Chondrocyte (in vitro differentiated cells): ENCODE measurements around the gene ZNF554. TPM values are rescaled to one million over a fixed set of nuclear protein-coding genes. Genes with fewer than 3 reads are reported as not detected.
A peak's percentile ranks its signal among the peaks of the same experiment; 100 is the strongest.

Experiments used
- DNase-seq: peaks from one replicate; pipeline ENCODE4 v3.0.0; 2021; ENCODE audit warnings: mixed read lengths, low spot score
- H3K27ac Mint-ChIP-seq: one replicate; pipeline ENCODE4 v1.8.0; 2021; ENCODE audit warnings: mild to moderate bottlenecking, moderate library complexity, mixed read lengths; ENCODE audit not compliant: unreplicated experiment
- H3K27me3 Mint-ChIP-seq: 2 replicates; pipeline ENCODE4 v1.8.0; 2021; ENCODE audit warnings: low read depth, mixed read lengths
- H3K36me3 Mint-ChIP-seq: 2 replicates; pipeline ENCODE4 v1.8.0; 2021; ENCODE audit warnings: low read depth, mixed read lengths
- H3K4me1 Mint-ChIP-seq: 2 replicates; pipeline ENCODE4 v1.8.0; 2021; ENCODE audit warnings: low read depth, mild to moderate bottlenecking, mixed read lengths
- H3K4me3 Mint-ChIP-seq: one replicate; pipeline ENCODE4 v1.8.0; 2021; ENCODE audit warnings: mild to moderate bottlenecking, moderate library complexity, mixed read lengths; ENCODE audit not compliant: unreplicated experiment
- H3K9me3 Mint-ChIP-seq: 2 replicates; pipeline ENCODE4 v1.8.0; 2021; ENCODE audit warnings: low read depth, mixed read lengths
- total RNA-seq: library from RNA; stranded (reverse); gene quantifications from 3 replicates; pipeline ENCODE4 v1.2.1, GENCODE V29; 2021
- TF ChIP-seq, protein P1 (sequence below): fragments of 200-600 bp; sonication (generic); IDR thresholded peaks from 2 replicates; pipeline ENCODE4 v1.5.0; 2021; ENCODE audit warnings: antibody characterized with exemption, mild to moderate bottlenecking, moderate library complexity

Gene ZNF554
- total RNA-seq, 1 donor from 2014 or later = 4.1 TPM

GRCh38 chr19:2812414-2813234 is 7.0 kb upstream of the ZNF554 start:
- Mint-ChIP-seq H3K27ac (no peak overlapping the region), H3K4me3 (no peak overlapping the region), H3K4me1 (no peaks in the 10 kb centered on the region), H3K9me3 (no peaks in the 10 kb centered on the region), H3K36me3 (peaks cover 3% of the 10 kb centered on the region), H3K27me3 (no peaks in the 10 kb centered on the region)
- peak; percentile 77 for DNase-seq
- TF ChIP-seq, protein P1, sequence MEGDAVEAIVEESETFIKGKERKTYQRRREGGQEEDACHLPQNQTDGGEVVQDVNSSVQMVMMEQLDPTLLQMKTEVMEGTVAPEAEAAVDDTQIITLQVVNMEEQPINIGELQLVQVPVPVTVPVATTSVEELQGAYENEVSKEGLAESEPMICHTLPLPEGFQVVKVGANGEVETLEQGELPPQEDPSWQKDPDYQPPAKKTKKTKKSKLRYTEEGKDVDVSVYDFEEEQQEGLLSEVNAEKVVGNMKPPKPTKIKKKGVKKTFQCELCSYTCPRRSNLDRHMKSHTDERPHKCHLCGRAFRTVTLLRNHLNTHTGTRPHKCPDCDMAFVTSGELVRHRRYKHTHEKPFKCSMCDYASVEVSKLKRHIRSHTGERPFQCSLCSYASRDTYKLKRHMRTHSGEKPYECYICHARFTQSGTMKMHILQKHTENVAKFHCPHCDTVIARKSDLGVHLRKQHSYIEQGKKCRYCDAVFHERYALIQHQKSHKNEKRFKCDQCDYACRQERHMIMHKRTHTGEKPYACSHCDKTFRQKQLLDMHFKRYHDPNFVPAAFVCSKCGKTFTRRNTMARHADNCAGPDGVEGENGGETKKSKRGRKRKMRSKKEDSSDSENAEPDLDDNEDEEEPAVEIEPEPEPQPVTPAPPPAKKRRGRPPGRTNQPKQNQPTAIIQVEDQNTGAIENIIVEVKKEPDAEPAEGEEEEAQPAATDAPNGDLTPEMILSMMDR = no peak

GRCh38 chr19:2813235-2814160 is 6.2 kb upstream of the ZNF554 start:
- H3K27ac Mint-ChIP-seq = no peak overlapping the region
- no peaks in the 10 kb centered on the region for H3K4me1 Mint-ChIP-seq

DNA sequence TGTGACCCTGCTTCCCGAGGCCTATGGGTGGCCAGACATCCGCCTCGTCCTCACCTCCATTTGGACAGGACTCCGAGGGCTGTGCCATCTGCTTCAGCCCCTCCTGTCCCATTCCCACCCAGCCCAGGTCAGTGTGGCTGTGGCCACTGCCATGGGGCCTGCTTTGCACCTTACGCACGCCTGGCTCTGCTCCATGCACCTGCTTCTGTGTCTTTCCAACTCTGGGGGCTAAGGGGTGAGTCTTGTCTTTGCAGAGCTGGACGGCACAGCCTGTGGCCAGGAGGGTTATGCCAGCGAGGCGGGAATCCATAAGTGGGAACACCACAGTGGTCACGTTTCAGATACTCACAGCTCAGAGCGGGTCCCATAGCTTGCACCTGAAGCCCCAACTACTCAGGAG is 5.2 kb upstream of the ZNF554 start:
- no peaks in the 10 kb centered on the region for H3K27me3 Mint-ChIP-seq
- H3K9me3 Mint-ChIP-seq = no peaks in the 10 kb centered on the region
- no peak overlapping the region for H3K27ac Mint-ChIP-seq
- DNase-seq = peak; percentile 75
- H3K4me1 Mint-ChIP-seq = no peaks in the 10 kb centered on the region
- H3K36me3 Mint-ChIP-seq = no peaks in the 10 kb centered on the region
- TF ChIP-seq, protein P1 = no peak
- H3K4me3 Mint-ChIP-seq = no peak overlapping the region

More at GRCh38 chr19:2813235-2814160, 6.2 kb upstream of the ZNF554 start:
- DNase-seq = peak; percentile 91
- Mint-ChIP-seq H3K4me3 (no peak overlapping the region), H3K9me3 (no peaks in the 10 kb centered on the region), H3K36me3 (peaks cover 3% of the 10 kb centered on the region), H3K27me3 (no peaks in the 10 kb centered on the region)
- TF ChIP-seq, protein P1 = no peak

DNA sequence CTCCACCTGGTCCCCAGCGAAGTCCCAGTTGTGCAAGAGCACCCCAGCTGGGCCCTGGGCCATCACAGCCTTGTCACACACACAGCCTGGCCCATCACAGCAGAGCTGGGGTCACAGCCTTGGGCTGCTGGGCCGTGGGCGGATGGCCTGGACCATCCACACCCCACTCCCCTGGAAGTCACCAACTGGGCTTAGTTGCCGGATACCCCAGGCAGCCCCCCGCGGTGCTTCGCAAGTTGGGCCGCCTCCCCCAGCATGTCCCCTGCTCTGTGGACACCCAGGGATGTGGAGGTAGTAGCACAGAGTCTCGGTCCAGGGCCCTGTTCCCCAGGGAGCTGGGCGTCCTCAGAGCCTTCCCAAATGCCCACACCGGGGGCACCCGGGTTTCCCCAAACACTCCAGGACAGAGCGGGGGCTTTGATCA is 4.5 kb upstream of the ZNF554 start:
- TF ChIP-seq, protein P1 = no peak
- Mint-ChIP-seq H3K27ac (no peak overlapping the region), H3K36me3 (no peaks in the 10 kb centered on the region), H3K9me3 (no peaks in the 10 kb centered on the region), H3K4me3 (no peak overlapping the region), H3K4me1 (peaks cover under 1% of the 10 kb centered on the region), H3K27me3 (no peaks in the 10 kb centered on the region)
- DNase-seq = peak; percentile 83

DNA sequence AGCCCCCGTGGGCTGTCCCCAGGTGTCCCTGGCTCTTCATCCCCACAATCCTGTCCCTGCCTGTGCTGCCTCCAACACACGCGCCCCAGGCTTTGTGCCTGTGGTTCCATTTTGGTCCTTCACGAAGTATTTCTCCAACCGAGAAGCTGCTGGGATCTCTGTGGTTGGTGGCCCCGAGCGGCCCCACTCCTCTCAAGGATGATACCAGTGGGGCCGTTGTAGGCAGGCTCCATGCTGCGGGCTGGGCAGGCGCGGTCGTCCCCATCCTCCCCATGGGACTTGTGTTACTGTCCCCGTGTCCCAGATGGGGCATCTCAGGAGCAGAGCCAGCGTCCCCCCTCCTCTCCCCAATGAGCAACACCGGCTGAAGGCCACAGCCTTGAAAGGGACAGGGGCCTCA is 3.7 kb upstream of the ZNF554 start:
- H3K36me3 Mint-ChIP-seq = no peaks in the 10 kb centered on the region
- no peak overlapping the region for H3K4me3 Mint-ChIP-seq
- DNase-seq = no peak
- no peaks in the 10 kb centered on the region for H3K9me3 Mint-ChIP-seq
- H3K27ac Mint-ChIP-seq = no peak overlapping the region
- peaks cover 3% of the 10 kb centered on the region for H3K4me1 Mint-ChIP-seq
- H3K27me3 Mint-ChIP-seq = no peaks in the 10 kb centered on the region
- TF ChIP-seq, protein P1 = no peak
